Astrocyte of the spinal cord (primary cell): Measurements from ENCODE around the gene ANKRD26.

Experiments
- DNase-seq: peaks from one replicate; pipeline ENCODE4 v3.0.0; 2011; ENCODE audit warnings: low read depth, low spot score
- H3K4me3 ChIP-seq: 2 replicates; pipeline ENCODE4 v1.5.1; 2011; ENCODE audit warnings: low read depth, mild to moderate bottlenecking, low read length, moderate library complexity
- CTCF ChIP-seq: IDR thresholded peaks from 2 replicates; pipeline ENCODE4 v1.5.1; 2012; ENCODE audit warnings: low read depth, mild to moderate bottlenecking, low read length, inconsistent platforms
- in situ Hi-C: cut with HindIII; loops from 2 replicates; pipeline ENCODE4 v1.10.0; 2017; ENCODE audit warnings: low sequenced_read_pairs

ANKRD26 gene

GRCh38 chr10:27030060-27030459 lies 70.2 kb downstream of the ANKRD26 start:
- H3K4me3 ChIP-seq, result no peak overlapping the region
- DNase-seq, result no peak
- in situ Hi-C loops, result no loop called here
- no peak for TF ChIP-seq CTCF

GRCh38 chr10:27022048-27022447 lies 78.2 kb downstream of the ANKRD26 start:
- no peak for TF ChIP-seq CTCF
- in situ Hi-C loops, result no loop called here
- H3K4me3 ChIP-seq, result no peak overlapping the region
- DNase-seq, result no peak

- in situ Hi-C loops, result no loop called here
- DNase-seq, result no peak
- TF ChIP-seq CTCF, result no peak
- H3K4me3 ChIP-seq, result no peak overlapping the region
Observed at GRCh38 chr10:27020243-27020642, 80.1 kb downstream of the ANKRD26 start.

- no peak for TF ChIP-seq CTCF
- in situ Hi-C loops, result no loop called here
- no peak overlapping the region for H3K4me3 ChIP-seq
- no peak for DNase-seq
Observed at GRCh38 chr10:27019827-27020226, 80.5 kb downstream of the ANKRD26 start.

- no peak overlapping the region for H3K4me3 ChIP-seq
- in situ Hi-C loops, result no loop called here
- no peak for TF ChIP-seq CTCF
- no peak for DNase-seq
Observed at GRCh38 chr10:26997610-26998009, 102.7 kb downstream of the ANKRD26 start.

GRCh38 chr10:26994743-26995142 lies 105.6 kb downstream of the ANKRD26 start:
- DNase-seq, result no peak
- in situ Hi-C loops, result no loop called here
- H3K4me3 ChIP-seq, result no peak overlapping the region
- no peak for TF ChIP-seq CTCF

- in situ Hi-C loops, result no loop called here
- no peak overlapping the region for H3K4me3 ChIP-seq
- TF ChIP-seq CTCF, result no peak
- no peak for DNase-seq
Observed at GRCh38 chr10:26987851-26988250, 112.4 kb downstream of the ANKRD26 start.
